GM18867 (cell line): ENCODE data around the gene LSM14A.

Experiments
- ATAC-seq: cut with Tn5 transposase; IDR thresholded peaks from one replicate; pipeline ENCODE4 v1.9.1; 2021; ENCODE audit warnings: mild to moderate bottlenecking, moderate library complexity; ENCODE audit not compliant: unreplicated experiment

Gene LSM14A

GRCh38 chr19:34254046-34254697 lies 81.9 kb downstream of the LSM14A start, which contains the start of gene GARRE1:
Gene GARRE1, plus strand, starts transcription at chr19:34254554. Its CDS starts 45,920 bp downstream, at chr19:34300474.
- ATAC-seq, result peak; percentile 88

GRCh38 chr19:34254698-34255432 lies 82.6 kb downstream of the LSM14A start:
- ATAC-seq, result peak; percentile 58

- no peak for ATAC-seq
Observed at GRCh38 chr19:34255546-34255945, 83.2 kb downstream of the LSM14A start.

GRCh38 chr19:34256835-34257558 lies 84.7 kb downstream of the LSM14A start:
- ATAC-seq, result no peak

- no peak for ATAC-seq
Observed at GRCh38 chr19:34257559-34257924, 85.2 kb downstream of the LSM14A start.

GRCh38 chr19:34259367-34260095 lies 87.2 kb downstream of the LSM14A start:
- ATAC-seq, result no peak

- no peak for ATAC-seq
Observed at GRCh38 chr19:34260771-34261173, 88.5 kb downstream of the LSM14A start.

GRCh38 chr19:34261334-34262109 lies 89.2 kb downstream of the LSM14A start:
- ATAC-seq, result no peak

GRCh38 chr19:34263745-34264237 lies 91.5 kb downstream of the LSM14A start:
- no peak for ATAC-seq

GRCh38 chr19:34265221-34265650 lies 92.9 kb downstream of the LSM14A start:
- no peak for ATAC-seq

- ATAC-seq, result no peak
Observed at GRCh38 chr19:34269081-34269480, 96.8 kb downstream of the LSM14A start.

- ATAC-seq, result no peak
Observed at GRCh38 chr19:34269489-34269888, 97.2 kb downstream of the LSM14A start.

GRCh38 chr19:34269968-34270621 lies 97.8 kb downstream of the LSM14A start:
- ATAC-seq, result no peak

- no peak for ATAC-seq
Observed at GRCh38 chr19:34273121-34273520, 100.8 kb downstream of the LSM14A start.

GRCh38 chr19:34274284-34274826 lies 102.1 kb downstream of the LSM14A start:
- ATAC-seq, result no peak

GRCh38 chr19:34274827-34275625 lies 102.7 kb downstream of the LSM14A start:
- no peak for ATAC-seq

- ATAC-seq, result no peak
Observed at GRCh38 chr19:34275705-34276104, 103.4 kb downstream of the LSM14A start.

- ATAC-seq, result no peak
Observed at GRCh38 chr19:34276614-34277013, 104.3 kb downstream of the LSM14A start.
